Activated CD8-positive, alpha-beta memory T cell treated with anti-CD3 and anti-CD28 coated beads, Interleukin-2, amount 50 U/mL, for 4 hours (primary cell): ENCODE results near the gene AGAP1.

Source experiments
- DNase-seq: peaks from one replicate; pipeline ENCODE4 v3.0.0-alpha.2; 2020

Gene AGAP1

GRCh38 chr2:236170590-236171165, 676.8 kb downstream of the AGAP1 start:
- no peak for DNase-seq

- no peak for DNase-seq
Measured at GRCh38 chr2:236171181-236171679, 677.4 kb downstream of the AGAP1 start.

GRCh38 chr2:236171680-236172254, 677.9 kb downstream of the AGAP1 start:
- no peak for DNase-seq

GRCh38 chr2:236172255-236173035, 678.6 kb downstream of the AGAP1 start:
- DNase-seq, result no peak

DNA sequence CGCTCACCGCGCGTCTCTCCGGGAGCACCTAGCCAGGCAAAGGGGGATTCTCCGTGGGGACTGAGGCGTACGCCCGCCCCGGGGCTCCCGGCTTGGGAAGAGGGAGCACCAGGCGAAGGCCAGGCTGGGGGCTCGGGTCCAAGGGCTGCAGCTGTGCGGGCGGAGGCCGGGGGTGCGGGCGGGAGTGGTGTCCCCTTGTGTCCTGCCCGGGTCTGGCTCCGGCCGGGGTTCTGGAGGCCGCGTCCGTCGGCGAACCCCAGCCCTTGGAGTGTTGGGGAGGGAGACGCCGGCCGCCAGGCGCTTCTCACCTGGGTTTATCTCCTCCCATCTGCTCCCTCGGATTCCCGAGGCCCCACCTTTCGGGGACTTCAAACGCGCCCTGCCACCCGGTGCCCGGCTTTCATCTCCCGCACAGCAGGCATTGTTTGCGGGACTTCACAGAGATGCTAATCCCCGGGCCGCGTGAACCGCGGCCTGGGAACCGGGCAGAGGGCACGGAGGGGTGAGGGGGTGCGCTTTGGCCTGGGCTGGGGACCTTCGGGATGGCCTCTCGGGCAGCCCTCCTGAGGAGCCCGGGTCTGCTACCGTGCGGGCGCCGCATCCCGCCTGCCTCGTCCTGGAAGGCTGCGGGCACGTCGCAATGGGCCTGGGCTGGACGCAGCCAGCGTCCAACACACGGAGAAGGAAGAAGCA, 679.3 kb downstream of the AGAP1 start:
- DNase-seq, result no peak

DNA sequence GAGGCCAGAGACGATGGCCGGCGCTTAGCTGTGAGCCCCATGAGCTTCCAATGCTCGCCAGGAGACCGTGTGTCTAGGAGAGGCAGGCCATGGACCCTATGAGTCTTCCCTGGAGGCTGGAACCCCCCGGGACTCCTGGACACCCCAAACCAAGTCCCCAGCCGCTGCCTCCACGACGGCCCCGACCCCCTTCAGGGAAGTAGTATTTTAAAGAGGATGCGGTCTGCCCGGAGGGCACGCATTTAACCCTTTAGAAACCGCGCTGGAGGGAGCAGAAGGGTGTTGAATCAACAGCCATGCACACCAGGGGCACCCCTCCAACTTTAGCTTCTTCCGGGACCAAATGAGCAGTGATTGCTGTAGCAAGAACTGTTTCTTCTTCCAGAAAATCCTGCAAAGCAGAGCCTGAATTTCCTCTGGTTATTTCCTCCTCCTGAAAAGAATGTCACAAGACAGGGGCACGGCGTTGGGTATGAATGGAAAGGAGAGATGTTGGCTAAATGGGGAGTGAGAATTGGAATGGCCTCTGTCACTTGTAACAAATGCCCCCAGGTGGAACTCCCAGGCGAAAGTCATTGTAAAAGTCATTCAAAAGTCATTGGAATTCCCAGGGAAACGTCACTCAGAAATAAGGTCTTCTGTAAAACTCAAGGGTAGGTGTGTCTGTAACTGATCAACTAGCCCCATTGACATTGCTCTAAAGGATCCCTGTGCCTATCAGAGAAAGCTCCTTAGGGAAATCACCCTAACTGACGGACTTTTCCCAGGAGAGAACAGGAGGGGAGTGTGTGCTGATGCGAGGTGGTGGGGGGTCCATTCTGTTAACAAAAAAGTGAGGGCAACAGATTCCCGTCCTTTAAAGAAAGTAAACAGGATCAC, 680.1 kb downstream of the AGAP1 start:
- no peak for DNase-seq

- no peak for DNase-seq
Measured at GRCh38 chr2:236175548-236176150, 681.8 kb downstream of the AGAP1 start.

GRCh38 chr2:236176417-236176816, 682.6 kb downstream of the AGAP1 start:
- no peak for DNase-seq

DNA sequence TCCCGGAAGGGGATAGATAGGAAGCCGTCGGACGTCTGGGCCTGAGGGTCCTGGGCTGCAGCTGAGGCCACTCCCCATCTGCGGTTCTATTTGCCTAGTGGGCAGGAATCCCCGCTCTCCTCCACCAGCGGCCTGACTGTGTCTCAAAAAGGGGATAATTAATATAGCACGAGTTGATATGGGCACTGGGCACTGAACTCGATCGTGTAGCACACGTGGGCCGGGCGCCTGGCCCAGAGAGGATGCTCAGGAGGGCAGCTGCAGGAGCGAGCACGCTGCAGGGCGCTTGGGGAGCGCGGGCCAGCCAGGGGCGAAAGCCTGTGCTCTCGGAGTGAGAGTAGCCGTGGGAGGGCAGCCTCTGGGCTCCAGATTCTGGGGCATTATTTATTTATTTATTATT, 683.1 kb downstream of the AGAP1 start:
- no peak for DNase-seq

DNA sequence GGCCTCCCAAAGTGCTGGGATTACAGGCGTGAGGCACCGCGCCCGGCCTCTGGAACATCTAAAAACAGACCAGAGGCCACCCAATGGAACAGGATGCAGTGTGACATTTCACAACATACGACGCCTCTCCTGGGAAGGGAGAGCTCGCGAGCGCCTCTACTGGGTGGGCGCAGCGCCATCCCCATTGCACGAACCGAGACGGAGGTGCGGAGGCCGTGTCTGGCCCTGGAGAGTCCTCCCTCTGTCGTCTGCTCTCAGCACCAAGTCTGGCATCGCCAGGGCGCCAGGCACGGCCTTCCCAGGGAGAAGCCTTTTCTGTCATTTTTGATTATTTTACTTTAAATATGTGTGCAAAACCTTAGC, 683.7 kb downstream of the AGAP1 start:
- DNase-seq, result no peak

DNA sequence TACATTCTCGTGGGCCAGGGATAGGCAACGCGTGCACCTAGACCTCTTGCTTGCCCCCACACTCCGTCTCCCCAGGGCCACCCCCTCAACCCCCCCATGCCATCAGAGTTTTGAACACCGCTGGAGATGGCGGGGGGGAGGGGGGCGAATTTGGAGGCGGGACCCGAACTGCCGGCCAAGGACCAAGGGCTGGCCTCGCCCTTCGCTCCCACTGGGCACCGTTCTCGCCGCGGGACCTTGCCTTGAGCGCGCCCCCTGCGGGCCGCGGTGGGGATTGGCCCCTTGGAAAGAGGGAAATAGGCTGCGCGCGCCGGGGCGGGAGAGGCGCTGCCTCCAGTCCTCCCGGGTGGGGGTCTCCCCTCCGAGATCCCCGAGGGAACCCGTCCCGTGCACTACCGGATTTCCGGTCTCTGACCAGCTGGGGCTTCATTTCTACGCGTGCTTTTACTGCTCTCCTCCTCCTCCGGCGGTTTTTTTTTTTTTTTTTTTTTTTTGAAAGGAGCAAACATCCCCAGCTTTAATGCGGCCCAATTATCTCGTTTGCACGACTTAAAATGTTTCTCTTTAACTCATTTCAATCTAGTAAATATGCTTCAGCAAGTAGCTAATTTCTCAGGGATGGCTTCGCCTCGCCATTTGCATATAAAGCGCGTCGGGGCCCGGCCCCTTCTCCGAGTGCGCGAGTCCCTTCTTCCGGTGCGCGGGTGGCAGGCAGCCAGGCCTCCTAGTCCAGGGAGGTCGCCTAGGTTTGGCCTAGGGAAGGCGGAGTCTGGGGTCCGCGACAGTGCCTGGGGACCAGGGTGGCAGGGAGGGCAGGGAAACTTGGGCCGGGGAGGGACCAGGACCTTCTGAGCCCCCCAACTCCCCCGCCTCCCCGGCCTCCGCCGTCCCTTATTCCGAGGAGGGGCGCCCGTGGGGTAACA, 684.4 kb downstream of the AGAP1 start:
- DNase-seq, result no peak

GRCh38 chr2:236178890-236179235, 685.0 kb downstream of the AGAP1 start:
- no peak for DNase-seq

- DNase-seq, result no peak
Measured at GRCh38 chr2:236179236-236180075, 685.6 kb downstream of the AGAP1 start.

- DNase-seq, result no peak
Measured at GRCh38 chr2:236180076-236180816, 686.4 kb downstream of the AGAP1 start.

DNA sequence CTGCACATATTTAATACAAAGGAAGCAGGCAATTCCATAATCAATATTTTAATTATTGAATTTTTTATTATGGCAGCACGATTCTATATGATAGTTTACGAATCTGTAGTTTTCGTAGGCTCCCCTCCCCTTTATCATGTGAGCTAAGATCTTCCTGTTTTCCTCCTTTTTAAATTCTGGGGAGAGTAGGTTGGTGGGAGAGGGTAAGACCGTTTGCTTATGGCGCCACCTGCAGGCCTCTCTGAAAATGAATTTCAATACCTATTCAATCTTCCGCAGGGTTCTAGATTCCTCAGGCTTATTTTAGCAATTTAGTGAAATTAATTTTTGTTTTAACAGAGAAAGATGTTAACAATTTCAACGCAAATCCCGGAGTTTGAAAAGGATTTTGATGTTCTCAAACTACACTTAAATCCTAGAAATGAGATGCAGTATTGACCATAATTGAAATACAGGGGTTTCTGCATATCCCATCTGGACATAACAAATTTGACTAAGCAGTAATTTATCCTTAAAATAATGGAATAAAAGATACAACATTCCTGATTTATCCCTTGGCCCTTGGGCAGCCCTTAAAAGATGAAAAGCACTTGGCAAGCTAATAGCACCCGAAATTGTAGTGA, 687.1 kb downstream of the AGAP1 start:
- no peak for DNase-seq
